Right lobe of liver (tissue), 5 donors: Measurements from ENCODE around the gene AHR. TPM values are rescaled to one million over a fixed set of nuclear protein-coding genes. Genes with fewer than 3 reads are reported as not detected.

Experiments used
- small RNA-seq, 2 experiments: library from RNA; depleted of rRNA; stranded (forward); fragments of <200 nt; gene quantifications; one replicate each; pipeline ENCODE3, GENCODE V24; 2016
- total RNA-seq, 6 experiments: library from RNA; depleted of rRNA in 2 of 6; stranded (reverse); fragments of >200 nt in 2 of 6; fragmentation: NEBNext Ultra II Directional in 3 of 6; extraction: Animal tissue kit (Norgen Biotek cat#: 25700) in 3 of 6; gene quantifications; one replicate each; pipeline versions ENCODE4 v1.1.0 to v1.2.4, GENCODE V29; 2016 to 2023
- donor health status: DM: no; HTN: no; CAD: no.
- donor health status: DM: no; HTN: no; CAD: no.
- donor health status: DM: no; HTN: yes; CAD: no.
- donor health status: DM: no; HTN: yes; CAD: no.

AHR gene
- total RNA-seq, 6 experiments from 2014 or later, result 31.2 to 67.9 (median 41.0) TPM

Small RNAs within 50 kb of the gene (small RNA-seq; reads per million reads assigned to genes)
- 0 reads per million in 2 experiments for gene RF00092
